Measurements from ENCODE around the gene NHP2.

The NHP2 gene

GRCh38 chr5:178189433-178189832 is 35.7 kb upstream of the NHP2 start:
- Histone ChIP-seq H3K9me3 (ENCODE audit: insufficient read depth, low read length) (no peaks in the 10 kb centered on the region; the same call in 1 of the 2 replicates), H3K9ac (ENCODE audit: insufficient read length, low read depth) (no peak overlapping the region), H3K27me3 (ENCODE audit: insufficient read depth, insufficient read length) (no peaks in the 10 kb centered on the region), H3K36me3 (ENCODE audit: insufficient read depth, insufficient read length, low read length) (no peaks in the 10 kb centered on the region), H3K4me3 (ENCODE audit: insufficient read length, low read depth) (no peak overlapping the region), H3K4me1 (ENCODE audit: insufficient read depth, insufficient read length) (peaks cover 4% of the 10 kb centered on the region)
- no peak for DNase-seq (ENCODE audit: low read depth, low spot score)
- TF ChIP-seq SUZ12 (IDR thresholded peaks at IDR 0.05; ENCODE audit: extremely low read depth, insufficient read depth, insufficient read length) (no peak), YY1 (IDR thresholded peaks at IDR 0.05; ENCODE audit: insufficient read depth, insufficient read length) (no peak), ZNF274 (IDR thresholded peaks at IDR 0.05; ENCODE audit: low read depth, low read length) (no peak)

DNA sequence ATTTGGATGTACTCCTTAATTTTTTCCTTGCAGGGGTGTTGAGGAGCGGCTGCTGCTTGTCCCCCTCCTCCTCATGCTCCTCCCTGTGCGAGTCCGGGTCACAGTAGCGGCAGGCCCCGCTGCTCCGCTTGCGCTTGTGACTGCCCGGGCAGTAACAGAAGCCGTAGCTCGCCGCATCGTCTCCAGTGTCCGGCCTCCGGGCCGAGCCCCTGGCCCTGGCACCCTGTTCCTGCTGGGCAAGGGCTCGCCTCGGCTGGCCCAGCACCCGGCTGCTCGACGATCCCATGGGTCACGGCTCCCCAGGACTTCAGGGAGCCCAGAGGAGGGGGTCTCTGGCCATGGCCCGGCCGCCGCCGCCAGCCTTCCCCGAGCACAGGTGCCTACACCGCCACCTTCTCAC is 33.3 kb upstream of the NHP2 start, which contains the start of gene GMCL2:
TSS of gene GMCL2 (minus strand) at position 358 of the 400 bp plus-strand sequence. CDS start at position 286, 72 bp downstream.
- no peak for DNase-seq (ENCODE audit: low read depth, low spot score)
- Histone ChIP-seq H3K27me3 (ENCODE audit: insufficient read depth, insufficient read length) (no peaks in the 10 kb centered on the region), H3K4me1 (ENCODE audit: insufficient read depth, insufficient read length) (peaks cover 4% of the 10 kb centered on the region), H3K9ac (ENCODE audit: insufficient read length, low read depth) (no peak within 1 kb of the TSS), H3K36me3 (ENCODE audit: insufficient read depth, insufficient read length, low read length) (no peaks in the 10 kb centered on the region), H3K4me3 (ENCODE audit: insufficient read length, low read depth) (no peak within 1 kb of the TSS), H3K9me3 (ENCODE audit: insufficient read depth, low read length) (no peaks in the 10 kb centered on the region)
- TF ChIP-seq ZNF274 (IDR thresholded peaks at IDR 0.05; ENCODE audit: low read depth, low read length) (no peak), YY1 (IDR thresholded peaks at IDR 0.05; ENCODE audit: insufficient read depth, insufficient read length) (no peak), SUZ12 (IDR thresholded peaks at IDR 0.05; ENCODE audit: extremely low read depth, insufficient read depth, insufficient read length) (no peak)

DNA sequence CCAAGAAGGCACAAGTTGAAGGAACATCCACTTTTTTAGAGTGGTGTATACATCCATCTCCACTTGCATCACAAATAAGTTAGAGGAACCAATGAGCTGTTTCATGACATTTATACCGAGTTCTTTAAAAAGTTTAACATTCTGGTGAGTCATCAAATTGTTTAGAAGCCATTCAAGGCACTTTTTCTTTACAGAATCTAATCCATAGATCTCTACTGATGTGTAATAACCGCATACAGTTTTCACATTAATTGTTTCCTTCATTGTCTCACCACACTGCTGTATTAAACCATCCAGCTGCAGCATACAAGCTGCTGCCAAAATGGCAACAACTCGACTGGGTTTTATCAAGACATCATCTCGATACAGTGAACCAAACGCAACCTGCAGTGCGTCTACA is 32.7 kb upstream of the NHP2 start:
- Histone ChIP-seq H3K27me3 (ENCODE audit: insufficient read depth, insufficient read length) (no peaks in the 10 kb centered on the region), H3K9ac (ENCODE audit: insufficient read length, low read depth) (no peak overlapping the region), H3K4me3 (ENCODE audit: insufficient read length, low read depth) (no peak overlapping the region), H3K9me3 (ENCODE audit: insufficient read depth, low read length) (no peaks in the 10 kb centered on the region), H3K4me1 (ENCODE audit: insufficient read depth, insufficient read length) (peaks cover 4% of the 10 kb centered on the region), H3K36me3 (ENCODE audit: insufficient read depth, insufficient read length, low read length) (no peaks in the 10 kb centered on the region)
- TF ChIP-seq ZNF274 (IDR thresholded peaks at IDR 0.05; ENCODE audit: low read depth, low read length) (no peak), SUZ12 (IDR thresholded peaks at IDR 0.05; ENCODE audit: extremely low read depth, insufficient read depth, insufficient read length) (no peak), YY1 (IDR thresholded peaks at IDR 0.05; ENCODE audit: insufficient read depth, insufficient read length) (no peak)
- no peak for DNase-seq (ENCODE audit: low read depth, low spot score)

DNA sequence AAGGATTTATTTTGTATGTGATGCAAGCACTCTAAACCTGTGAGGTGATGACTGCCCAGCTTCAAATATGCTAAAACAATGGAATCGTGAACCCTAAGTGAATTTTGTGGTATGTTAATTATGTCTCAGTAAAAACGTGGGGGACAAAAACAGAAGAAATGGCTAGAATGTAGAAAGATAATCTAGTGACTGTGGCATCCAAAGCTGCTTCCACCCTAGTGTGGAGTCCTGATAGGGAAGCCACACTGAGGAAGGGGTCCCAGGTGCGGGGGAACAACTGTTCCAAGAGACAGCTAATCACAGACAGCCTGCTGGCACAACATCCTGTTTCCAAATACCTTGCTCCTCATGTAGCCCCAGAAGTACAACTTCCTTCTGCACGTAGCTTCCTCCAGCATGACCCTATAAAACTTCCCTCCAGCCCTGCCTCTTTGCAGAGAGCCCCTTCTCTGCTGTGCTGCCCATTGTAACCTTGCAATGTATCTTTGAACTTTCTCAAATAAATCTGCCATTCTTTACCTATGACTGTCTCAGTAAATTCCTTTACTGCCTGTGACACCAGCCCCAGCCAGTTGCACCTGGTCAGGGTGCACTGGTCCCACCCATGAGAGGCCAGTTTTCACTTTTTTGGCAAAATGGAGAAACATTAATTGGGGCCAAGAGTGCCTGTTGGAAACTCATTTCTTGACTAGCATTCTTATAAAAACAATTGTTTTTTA is 28.6 kb upstream of the NHP2 start:
- DNase-seq (ENCODE audit: low read depth, low spot score) = no peak
- H3K27me3 ChIP-seq (ENCODE audit: insufficient read depth, insufficient read length) = no peaks in the 10 kb centered on the region
- H3K4me3 ChIP-seq (ENCODE audit: insufficient read length, low read depth) = no peak overlapping the region

DNA sequence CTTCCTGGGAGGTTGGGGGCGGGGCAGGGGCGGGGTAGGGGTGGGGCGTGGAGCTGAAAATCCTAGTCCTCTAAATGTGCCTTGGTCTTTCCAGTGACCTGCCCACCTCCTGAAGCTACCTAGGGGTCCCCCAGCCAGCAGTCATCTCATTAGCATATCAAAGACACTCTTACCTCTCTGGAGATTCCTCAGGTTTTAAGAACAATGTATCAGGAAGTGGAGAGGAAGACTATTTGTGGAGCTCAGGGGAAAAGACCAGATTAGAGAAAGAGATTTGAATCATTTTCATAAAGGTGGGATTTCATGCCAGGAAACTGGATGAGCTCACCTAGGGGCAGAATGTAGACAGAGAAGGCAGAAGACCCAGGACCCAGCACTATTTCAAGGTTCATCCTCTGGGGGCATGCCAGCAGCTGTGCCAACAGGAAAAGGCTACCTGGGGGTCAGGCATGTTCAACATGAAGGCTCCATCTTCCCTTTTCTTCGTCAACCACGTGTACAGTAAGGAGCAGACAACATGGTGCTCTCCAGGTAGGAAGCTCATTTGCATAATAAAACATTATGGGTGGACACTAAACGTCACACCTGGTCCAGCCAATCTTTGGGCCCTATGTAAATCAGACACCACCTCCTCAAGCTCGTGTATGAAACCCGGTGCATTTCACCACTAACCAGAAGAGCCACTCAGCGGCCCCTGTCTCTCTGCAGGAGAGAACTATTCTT is 26.6 kb upstream of the NHP2 start:
- Histone ChIP-seq H3K36me3 (ENCODE audit: insufficient read depth, insufficient read length, low read length) (no peaks in the 10 kb centered on the region), H3K4me1 (ENCODE audit: insufficient read depth, insufficient read length) (peaks cover 4% of the 10 kb centered on the region), H3K9ac (ENCODE audit: insufficient read length, low read depth) (peak overlapping the region; percentile 36), H3K27me3 (ENCODE audit: insufficient read depth, insufficient read length) (no peaks in the 10 kb centered on the region), H3K4me3 (ENCODE audit: insufficient read length, low read depth) (no peak overlapping the region), H3K9me3 (ENCODE audit: insufficient read depth, low read length) (no peaks in the 10 kb centered on the region)
- peak; percentile 61 for DNase-seq (ENCODE audit: low read depth, low spot score)
- TF ChIP-seq YY1 (IDR thresholded peaks at IDR 0.05; ENCODE audit: insufficient read depth, insufficient read length) (no peak), ZNF274 (IDR thresholded peaks at IDR 0.05; ENCODE audit: low read depth, low read length) (no peak), SUZ12 (IDR thresholded peaks at IDR 0.05; ENCODE audit: extremely low read depth, insufficient read depth, insufficient read length) (no peak)

More for the DNA sequence above, 28.6 kb upstream of the NHP2 start:
- TF ChIP-seq SUZ12 (IDR thresholded peaks at IDR 0.05; ENCODE audit: extremely low read depth, insufficient read depth, insufficient read length) (no peak), YY1 (IDR thresholded peaks at IDR 0.05; ENCODE audit: insufficient read depth, insufficient read length) (no peak), ZNF274 (IDR thresholded peaks at IDR 0.05; ENCODE audit: low read depth, low read length) (no peak)
- H3K9ac ChIP-seq (ENCODE audit: insufficient read length, low read depth) = no peak overlapping the region
- peaks cover 4% of the 10 kb centered on the region for H3K4me1 ChIP-seq (ENCODE audit: insufficient read depth, insufficient read length)
- H3K36me3 ChIP-seq (ENCODE audit: insufficient read depth, insufficient read length, low read length) = no peaks in the 10 kb centered on the region
- no peaks in the 10 kb centered on the region for H3K9me3 ChIP-seq (ENCODE audit: insufficient read depth, low read length)

GRCh38 chr5:178177569-178177968 is 23.9 kb upstream of the NHP2 start:
- no peak for TF ChIP-seq SUZ12 (IDR thresholded peaks at IDR 0.05; ENCODE audit: extremely low read depth, insufficient read depth, insufficient read length)
- no peak for TF ChIP-seq ZNF274 (IDR thresholded peaks at IDR 0.05; ENCODE audit: low read depth, low read length)
- no peak for TF ChIP-seq YY1 (IDR thresholded peaks at IDR 0.05; ENCODE audit: insufficient read depth, insufficient read length)
- peaks cover 4% of the 10 kb centered on the region for H3K4me1 ChIP-seq (ENCODE audit: insufficient read depth, insufficient read length)

GRCh38 chr5:178176791-178177190 is 23.1 kb upstream of the NHP2 start:
- DNase-seq (ENCODE audit: low read depth, low spot score) = no peak
- H3K9ac ChIP-seq (ENCODE audit: insufficient read length, low read depth) = no peak overlapping the region
- no peaks in the 10 kb centered on the region for H3K9me3 ChIP-seq (ENCODE audit: insufficient read depth, low read length)
- no peaks in the 10 kb centered on the region for H3K36me3 ChIP-seq (ENCODE audit: insufficient read depth, insufficient read length, low read length)
- H3K4me3 ChIP-seq (ENCODE audit: insufficient read length, low read depth) = no peak overlapping the region
- no peaks in the 10 kb centered on the region for H3K4me1 ChIP-seq (ENCODE audit: insufficient read depth, insufficient read length)
- TF ChIP-seq SUZ12 (IDR thresholded peaks at IDR 0.05; ENCODE audit: extremely low read depth, insufficient read depth, insufficient read length) (no peak), ZNF274 (IDR thresholded peaks at IDR 0.05; ENCODE audit: low read depth, low read length) (no peak), YY1 (IDR thresholded peaks at IDR 0.05; ENCODE audit: insufficient read depth, insufficient read length) (no peak)
- no peaks in the 10 kb centered on the region for H3K27me3 ChIP-seq (ENCODE audit: insufficient read depth, insufficient read length)

More at GRCh38 chr5:178177569-178177968, 23.9 kb upstream of the NHP2 start:
- Histone ChIP-seq H3K36me3 (ENCODE audit: insufficient read depth, insufficient read length, low read length) (no peaks in the 10 kb centered on the region), H3K27me3 (ENCODE audit: insufficient read depth, insufficient read length) (no peaks in the 10 kb centered on the region), H3K9me3 (ENCODE audit: insufficient read depth, low read length) (no peaks in the 10 kb centered on the region), H3K9ac (ENCODE audit: insufficient read length, low read depth) (no peak overlapping the region), H3K4me3 (ENCODE audit: insufficient read length, low read depth) (no peak overlapping the region)
- no peak for DNase-seq (ENCODE audit: low read depth, low spot score)
